Smooth muscle cell (in vitro differentiated cells): Measurements from ENCODE around the gene NPEPL1. TPM values are rescaled to one million over a fixed set of nuclear protein-coding genes. Genes with fewer than 3 reads are reported as not detected.

Experiments
- DNase-seq: peaks from one replicate; lab custom pipeline; 2025; ENCODE audit not compliant: unreplicated experiment; lab: John Stamatoyannopoulos, UW
- H2AFZ ChIP-seq: fragments of 200-600 bp; sonication (generic); 2 replicates; pipeline ENCODE4 v1.6.0; 2016; ENCODE audit warnings: antibody characterized with exemption, low read depth, mild to moderate bottlenecking
- H3F3A ChIP-seq: fragments of 200-600 bp; sonication (generic); 2 replicates; pipeline ENCODE4 v1.6.0; 2017; ENCODE audit warnings: antibody characterized with exemption, low read depth
- H3K27ac ChIP-seq: fragments of 200-600 bp; sonication (generic); 2 replicates; pipeline ENCODE4 v1.5.1; 2016; ENCODE audit warnings: low read depth, mild to moderate bottlenecking
- H3K27me3 ChIP-seq: fragments of 200-600 bp; sonication (generic); 2 replicates; pipeline ENCODE4 v1.6.1; 2016; ENCODE audit warnings: low read depth, mild to moderate bottlenecking
- H3K36me3 ChIP-seq: fragments of 200-600 bp; sonication (generic); 2 replicates; pipeline ENCODE4 v1.5.1; 2016; ENCODE audit warnings: low read depth
- H3K4me1 ChIP-seq: fragments of 200-600 bp; sonication (generic); 2 replicates; pipeline ENCODE4 v1.5.1; 2016; ENCODE audit warnings: low read depth
- H3K4me2 ChIP-seq: fragments of 200-600 bp; sonication (generic); 2 replicates; pipeline ENCODE4 v1.6.0; 2016; ENCODE audit warnings: mild to moderate bottlenecking
- H3K4me3 ChIP-seq: fragments of 200-600 bp; sonication (generic); 2 replicates; pipeline ENCODE4 v1.5.1; 2016; ENCODE audit warnings: mild to moderate bottlenecking
- H3K79me2 ChIP-seq: fragments of 200-600 bp; sonication (generic); 2 replicates; pipeline ENCODE4 v1.6.0; 2016; ENCODE audit warnings: low read depth, mild to moderate bottlenecking
- H3K9ac ChIP-seq: fragments of 200-600 bp; sonication (generic); 2 replicates; pipeline ENCODE4 v1.6.0; 2016; ENCODE audit warnings: low read depth
- H3K9me3 ChIP-seq: fragments of 200-600 bp; sonication (generic); replicated peaks from 2 replicates; pipeline ENCODE4 v1.5.1; 2016; ENCODE audit warnings: low read depth
- H4K20me1 ChIP-seq: fragments of 200-600 bp; sonication (generic); 2 replicates; pipeline ENCODE4 v1.6.0; 2016; ENCODE audit warnings: low read depth
- WGBS: methylation state at CpG from one replicate; pipeline ENCODE4 v1.1.7; 2016; ENCODE audit warnings: low lambda C conversion rate; 5-methylcytosine and 5-hydroxymethylcytosine counted together
- polyA plus RNA-seq: library from polyadenylated mRNA; unstranded; fragments of >200 nt; fragmentation: Nextera tagmentation; extraction: Ambion mirVana; gene quantifications from 2 replicates; pipeline ENCODE4 v1.2.1, GENCODE V29; 2016
- total RNA-seq: library from RNA; depleted of rRNA; stranded (reverse); fragments of >200 nt; gene quantifications from 2 replicates; pipeline ENCODE4 v1.2.3, GENCODE V29; 2014
- TF ChIP-seq, protein P1 (sequence below): fragments of 200-600 bp; sonication (generic); IDR thresholded peaks from 2 replicates; pipeline ENCODE4 v1.5.1; 2017; ENCODE audit warnings: borderline replicate concordance, mild to moderate bottlenecking, antibody characterized with exemption; ENCODE audit not compliant: insufficient read depth, poor library complexity, severe bottlenecking

NPEPL1 gene
- total and polyA plus RNA-seq, 2 experiments from 2014 or later, result 17.7 to 32.9 TPM

DNA sequence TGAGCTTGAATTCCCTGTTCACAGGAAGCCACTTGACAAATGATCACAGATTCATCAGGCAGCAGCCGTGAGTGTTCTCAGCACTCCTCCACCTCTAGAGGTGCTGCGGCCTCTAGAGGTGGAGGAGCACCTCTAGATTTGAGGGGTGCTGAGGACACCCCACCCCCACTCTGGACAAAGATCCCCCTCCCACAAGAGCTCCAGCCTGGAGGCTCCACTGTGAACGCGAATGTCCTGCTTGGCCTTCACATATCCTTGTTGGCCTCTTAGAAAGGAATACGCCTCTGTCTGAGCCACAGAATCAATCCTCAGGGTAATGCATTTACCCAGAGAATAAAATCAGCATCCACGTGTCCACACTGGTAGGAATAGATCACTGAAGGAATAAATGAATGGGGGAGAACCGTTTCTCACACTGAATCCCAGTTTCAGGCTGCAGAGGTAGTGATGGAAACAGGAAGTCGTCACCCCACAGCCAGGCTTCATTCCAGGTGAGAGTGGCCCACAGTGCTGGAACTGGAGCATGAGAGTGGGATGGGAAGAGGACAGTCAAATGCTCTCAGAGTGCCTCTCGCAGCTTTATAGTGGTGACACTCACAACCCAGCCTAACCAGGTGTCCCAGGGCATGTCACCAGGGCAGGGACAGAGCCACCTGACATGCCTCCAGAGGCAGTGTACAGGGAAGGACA is 16.6 kb downstream of the NPEPL1 start:
- H3K4me3 ChIP-seq, result no peak overlapping the region
- H3K4me1 ChIP-seq, result no peaks in the 10 kb centered on the region
- 93% methylated on average over 9 of the region's 9 CpGs for WGBS
- H3K27me3 ChIP-seq, result no peaks in the 10 kb centered on the region
- DNase-seq, result no peak
- H3K79me2 ChIP-seq, result no peaks in the 10 kb centered on the region
- H3K9me3 ChIP-seq, result no peaks in the 10 kb centered on the region
- no peak overlapping the region for H3K4me2 ChIP-seq
- no peaks in the 10 kb centered on the region for H4K20me1 ChIP-seq
- no peak overlapping the region for H3K9ac ChIP-seq
- H3K27ac ChIP-seq, result no peak overlapping the region
- H3K36me3 ChIP-seq, result no peaks in the 10 kb centered on the region
- H2AFZ ChIP-seq, result no peak overlapping the region
- TF ChIP-seq, protein P1, sequence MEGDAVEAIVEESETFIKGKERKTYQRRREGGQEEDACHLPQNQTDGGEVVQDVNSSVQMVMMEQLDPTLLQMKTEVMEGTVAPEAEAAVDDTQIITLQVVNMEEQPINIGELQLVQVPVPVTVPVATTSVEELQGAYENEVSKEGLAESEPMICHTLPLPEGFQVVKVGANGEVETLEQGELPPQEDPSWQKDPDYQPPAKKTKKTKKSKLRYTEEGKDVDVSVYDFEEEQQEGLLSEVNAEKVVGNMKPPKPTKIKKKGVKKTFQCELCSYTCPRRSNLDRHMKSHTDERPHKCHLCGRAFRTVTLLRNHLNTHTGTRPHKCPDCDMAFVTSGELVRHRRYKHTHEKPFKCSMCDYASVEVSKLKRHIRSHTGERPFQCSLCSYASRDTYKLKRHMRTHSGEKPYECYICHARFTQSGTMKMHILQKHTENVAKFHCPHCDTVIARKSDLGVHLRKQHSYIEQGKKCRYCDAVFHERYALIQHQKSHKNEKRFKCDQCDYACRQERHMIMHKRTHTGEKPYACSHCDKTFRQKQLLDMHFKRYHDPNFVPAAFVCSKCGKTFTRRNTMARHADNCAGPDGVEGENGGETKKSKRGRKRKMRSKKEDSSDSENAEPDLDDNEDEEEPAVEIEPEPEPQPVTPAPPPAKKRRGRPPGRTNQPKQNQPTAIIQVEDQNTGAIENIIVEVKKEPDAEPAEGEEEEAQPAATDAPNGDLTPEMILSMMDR, result no peak
- H3F3A ChIP-seq, result no peaks in the 10 kb centered on the region

DNA sequence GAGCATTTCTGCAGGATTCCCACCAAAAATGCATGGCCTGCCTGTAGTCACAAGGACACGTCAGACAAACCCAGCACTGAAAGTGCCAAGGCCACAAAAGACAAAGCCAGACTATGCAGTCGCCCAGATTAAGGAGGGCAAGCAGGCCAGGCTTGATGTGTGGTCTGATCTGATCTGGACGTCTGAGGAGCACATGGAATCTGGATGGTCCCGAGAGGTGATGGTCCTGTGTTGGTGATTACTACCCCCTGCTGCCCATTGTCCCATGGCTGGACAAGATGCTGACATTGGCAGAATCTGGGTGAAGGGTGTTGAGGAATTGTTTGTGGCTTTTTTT is 17.1 kb downstream of the NPEPL1 start:
- Histone ChIP-seq H3K4me2 (no peak overlapping the region), H3F3A (no peaks in the 10 kb centered on the region), H2AFZ (no peak overlapping the region), H4K20me1 (no peaks in the 10 kb centered on the region), H3K9me3 (no peaks in the 10 kb centered on the region), H3K36me3 (no peaks in the 10 kb centered on the region), H3K4me1 (no peaks in the 10 kb centered on the region), H3K4me3 (no peak overlapping the region), H3K27me3 (no peaks in the 10 kb centered on the region), H3K79me2 (no peaks in the 10 kb centered on the region), H3K9ac (no peak overlapping the region), H3K27ac (no peak overlapping the region)
- TF ChIP-seq, protein P1, result no peak
- no peak for DNase-seq
- 94% methylated on average over 4 of the region's 4 CpGs for WGBS

DNA sequence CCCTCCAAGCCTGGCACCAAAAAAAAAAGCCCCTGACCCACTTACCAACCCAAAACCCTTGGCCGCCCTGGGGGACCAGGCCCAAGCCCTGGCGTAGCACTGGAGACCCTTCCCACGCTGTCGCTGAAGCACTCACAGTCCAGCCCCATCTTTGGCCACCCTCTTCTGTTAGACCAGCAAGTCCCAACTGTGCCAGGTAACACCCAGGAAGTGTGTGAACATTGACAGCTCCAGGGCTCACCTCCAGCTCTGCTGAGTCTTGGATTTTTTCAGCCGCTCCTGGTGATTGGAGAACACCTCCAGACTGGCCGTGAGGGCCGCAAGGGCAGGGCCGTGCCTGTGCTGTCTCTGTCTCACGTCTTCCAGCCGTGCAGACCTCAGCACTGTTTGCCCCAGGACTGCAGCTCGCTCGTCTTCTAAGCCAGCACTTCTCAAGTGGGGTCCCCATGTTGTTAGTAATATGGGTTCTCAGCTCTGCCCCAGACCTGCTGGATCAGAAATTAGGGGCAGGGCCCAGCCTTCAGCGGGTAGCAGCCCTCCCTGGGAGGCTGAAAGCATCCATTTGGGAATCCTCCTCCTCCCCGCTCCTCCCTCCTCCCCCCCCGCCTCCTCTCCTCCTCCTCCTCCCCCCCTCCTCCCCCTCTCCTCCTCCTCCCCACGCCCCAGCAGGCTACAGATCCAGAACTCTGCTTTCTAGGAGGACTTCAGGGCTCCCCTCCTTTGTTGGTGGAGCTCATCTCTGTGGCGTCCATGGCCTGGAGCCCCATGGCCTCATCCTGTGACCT is 18.1 kb downstream of the NPEPL1 start:
- no peak overlapping the region for H3K9ac ChIP-seq
- H3F3A ChIP-seq, result no peaks in the 10 kb centered on the region
- no peaks in the 10 kb centered on the region for H3K4me1 ChIP-seq
- TF ChIP-seq, protein P1, result no peak
- 90% methylated on average over 13 of the region's 17 CpGs for WGBS
- H3K4me3 ChIP-seq, result no peak overlapping the region
- DNase-seq, result no peak
- no peaks in the 10 kb centered on the region for H3K36me3 ChIP-seq
- H3K9me3 ChIP-seq, result no peaks in the 10 kb centered on the region
- H3K27me3 ChIP-seq, result no peaks in the 10 kb centered on the region
- H3K4me2 ChIP-seq, result no peak overlapping the region
- H4K20me1 ChIP-seq, result no peaks in the 10 kb centered on the region
- H2AFZ ChIP-seq, result no peak overlapping the region
- H3K79me2 ChIP-seq, result no peaks in the 10 kb centered on the region
- H3K27ac ChIP-seq, result no peak overlapping the region
